IMR-90 (cell line): ENCODE data around the gene COL5A2. TPM values are rescaled to one million over a fixed set of nuclear protein-coding genes. Genes with fewer than 3 reads are reported as not detected.

Experiments
- ATAC-seq: fragments of 200-7000 bp; cut with Tn5 transposase; 2 replicates; pipeline ENCODE4 v1.9.1; 2020; ENCODE audit warnings: low read depth, mild to moderate bottlenecking, moderate library complexity
- BruUV-seq: library from RNA; stranded (reverse); fragments of 400-500 nt; replicated peaks from 2 replicates; lab custom pipeline; 2021; lab: Mats Ljungman, UMichigan
- CTCF ChIA-PET: fragments of 300-600 bp; formaldehyde crosslinking; extraction: SDS; loops from one replicate; lab custom pipeline; 2021; ENCODE audit warnings: antibody characterized with exemption; lab: Yijun Ruan, JAX
- POLR2A ChIA-PET: fragments of 300-600 bp; sonication (Branson Sonifier 250); formaldehyde crosslinking; loops from one replicate; lab custom pipeline; 2022; ENCODE audit warnings: antibody characterized with exemption; ENCODE audit not compliant: unreplicated experiment; lab: Charles Lee
- DNase-seq: peaks from one replicate; pipeline ENCODE4 v3.0.0; 2013
- H2AFZ ChIP-seq: replicated peaks from 2 replicates; pipeline ENCODE3; 2013; ENCODE audit warnings: low read length, mild to moderate bottlenecking; ENCODE audit not compliant: poor library complexity
- H2AK5ac ChIP-seq: 2 replicates; pipeline ENCODE4 v1.6.1; 2013; ENCODE audit warnings: low read depth, low read length, inconsistent platforms
- H2AK9ac ChIP-seq: replicated peaks from 2 replicates; pipeline ENCODE3; 2013; ENCODE audit warnings: mild to moderate bottlenecking, low read depth, low read length, moderate library complexity; ENCODE audit not compliant: poor library complexity
- H2BK120ac ChIP-seq: 2 replicates; pipeline ENCODE4 v1.6.1; 2013; ENCODE audit warnings: low read depth, low read length, inconsistent platforms
- H2BK15ac ChIP-seq: 3 replicates; pipeline ENCODE4 v1.6.1; 2013; ENCODE audit warnings: low read depth, low read length, inconsistent platforms
- H2BK20ac ChIP-seq: 2 replicates; pipeline ENCODE4 v1.6.1; 2013; ENCODE audit warnings: low read depth, mild to moderate bottlenecking, inconsistent platforms, low read length, moderate library complexity
- H2BK5ac ChIP-seq: 2 replicates; pipeline ENCODE4 v1.6.1; 2013; ENCODE audit warnings: mild to moderate bottlenecking, low read depth, low read length, inconsistent platforms; ENCODE audit not compliant: poor library complexity, severe bottlenecking
- H3K14ac ChIP-seq: replicated peaks from 2 replicates; pipeline ENCODE4 v1.6.1; 2013; ENCODE audit warnings: low read depth, low read length, inconsistent platforms
- H3K18ac ChIP-seq: 2 replicates; pipeline ENCODE4 v1.6.1; 2013; ENCODE audit warnings: low read depth, low read length, control low read depth
- H3K23ac ChIP-seq: 2 replicates; pipeline ENCODE4 v1.6.1; 2013; ENCODE audit warnings: low read depth, low read length, inconsistent platforms
- H3K27ac ChIP-seq: 2 replicates; pipeline ENCODE4 v1.5.1; 2013; ENCODE audit warnings: mild to moderate bottlenecking, control low read depth, low read length; ENCODE audit not compliant: insufficient read depth
- H3K27me3 ChIP-seq: 2 replicates; pipeline ENCODE4 v1.6.1; 2013; ENCODE audit warnings: low read length; ENCODE audit not compliant: control insufficient read depth, insufficient read depth
- H3K36me3 ChIP-seq: 2 replicates; pipeline ENCODE4 v1.6.1; 2013; ENCODE audit warnings: low read length, mixed read lengths; ENCODE audit not compliant: control insufficient read depth, insufficient read depth
- H3K4ac ChIP-seq: 2 replicates; pipeline ENCODE4 v1.6.1; 2013; ENCODE audit warnings: low read depth, low read length, inconsistent platforms
- H3K4me1 ChIP-seq: 2 replicates; pipeline ENCODE4 v1.6.1; 2013; ENCODE audit warnings: low read length, mixed read lengths; ENCODE audit not compliant: control insufficient read depth, insufficient read depth
- H3K4me2 ChIP-seq: 2 replicates; pipeline ENCODE4 v1.6.1; 2013; ENCODE audit warnings: low read depth, mild to moderate bottlenecking, control low read depth, low read length, moderate library complexity
- H3K4me3 ChIP-seq: 2 replicates; pipeline ENCODE4 v1.5.1; 2013; ENCODE audit warnings: low read depth, mild to moderate bottlenecking, control low read depth, low read length, moderate library complexity; ENCODE audit not compliant: insufficient read depth
- H3K56ac ChIP-seq: 2 replicates; pipeline ENCODE4 v1.6.1; 2013; ENCODE audit warnings: low read length, inconsistent platforms; ENCODE audit not compliant: insufficient read depth; ENCODE audit errors: extremely low read depth
- H3K79me1 ChIP-seq, 2 experiments: 2 replicates each; pipeline ENCODE4 v1.6.1; 2013; ENCODE audit warnings: low read length in 2 of 2, inconsistent platforms in 1 of 2, low read depth in 1 of 2
- H3K9ac ChIP-seq: 2 replicates; pipeline ENCODE4 v1.6.1; 2013; ENCODE audit warnings: low read depth, low read length, control low read depth
- H3K9me1 ChIP-seq: 2 replicates; pipeline ENCODE4 v1.6.1; 2013; ENCODE audit warnings: low read length, inconsistent platforms; ENCODE audit not compliant: insufficient read depth
- H3K9me3 ChIP-seq: 2 replicates; pipeline ENCODE4 v1.6.1; 2013; ENCODE audit warnings: low read length; ENCODE audit not compliant: control insufficient read depth, insufficient read depth
- H4K20me1 ChIP-seq: 2 replicates; pipeline ENCODE4 v1.6.1; 2013; ENCODE audit warnings: low read length, inconsistent platforms; ENCODE audit not compliant: insufficient read depth
- H4K5ac ChIP-seq: 2 replicates; pipeline ENCODE4 v1.6.1; 2013; ENCODE audit warnings: mild to moderate bottlenecking, low read depth, low read length, control low read depth
- H4K8ac ChIP-seq, 2 experiments: 2 replicates each; pipeline ENCODE4 v1.6.1; 2013; ENCODE audit warnings: low read depth in 2 of 2, low read length in 2 of 2, control low read depth in 1 of 2, inconsistent platforms in 1 of 2
- H4K91ac ChIP-seq: 2 replicates; pipeline ENCODE4 v1.6.1; 2013; ENCODE audit warnings: low read depth, low read length, inconsistent platforms; ENCODE audit not compliant: insufficient read depth
- BHLHE40 ChIP-seq: fragments of 150-350 bp; IDR thresholded peaks from 2 replicates; pipeline ENCODE4 v1.6.1; 2016; ENCODE audit warnings: mild to moderate bottlenecking, low read depth, low read length
- CEBPB ChIP-seq: IDR thresholded peaks from 2 replicates; pipeline ENCODE4 v1.6.1; 2012; ENCODE audit warnings: low read depth, low read length, improper control_type of control experiment
- CHD1 ChIP-seq: IDR thresholded peaks from 2 replicates; pipeline ENCODE4 v1.6.1; 2012; ENCODE audit warnings: low read depth, low read length, improper control_type of control experiment
- FOS ChIP-seq: fragments of 150-350 bp; IDR thresholded peaks from 2 replicates; pipeline ENCODE4 v1.6.1; 2016; ENCODE audit warnings: low read depth, low read length
- MAZ ChIP-seq: IDR thresholded peaks from 2 replicates; pipeline ENCODE4 v1.6.1; 2012; ENCODE audit warnings: low read depth, mild to moderate bottlenecking, low read length, improper control_type of control experiment, moderate library complexity, borderline replicate concordance
- MXI1 ChIP-seq: IDR thresholded peaks from 2 replicates; pipeline ENCODE4 v1.6.1; 2012; ENCODE audit warnings: low read depth, mild to moderate bottlenecking, low read length, moderate library complexity, borderline replicate concordance
- NFE2L2 ChIP-seq: fragments of 150-350 bp; IDR thresholded peaks from 2 replicates; pipeline ENCODE4 v1.6.1; 2016; ENCODE audit warnings: low read depth, mild to moderate bottlenecking, low read length
- RAD21 ChIP-seq: IDR thresholded peaks from 2 replicates; pipeline ENCODE4 v1.6.1; 2012; ENCODE audit warnings: low read length, improper control_type of control experiment
- RCOR1 ChIP-seq: IDR thresholded peaks from 2 replicates; pipeline ENCODE4 v1.6.1; 2012; ENCODE audit warnings: mild to moderate bottlenecking, low read length, improper control_type of control experiment; ENCODE audit not compliant: insufficient replicate concordance
- RFX5 ChIP-seq: IDR thresholded peaks from 2 replicates; pipeline ENCODE4 v1.8.0; 2012; ENCODE audit warnings: low read depth, mild to moderate bottlenecking, low read length, moderate library complexity
- SMC3 ChIP-seq: fragments of 150-350 bp; IDR thresholded peaks from 2 replicates; pipeline ENCODE4 v1.6.1; 2016; ENCODE audit warnings: low read depth, mild to moderate bottlenecking, antibody characterized with exemption, low read length, moderate library complexity
- WGBS, 2 experiments: methylation state at CpG; one replicate each; pipeline versions ENCODE4 v1.1.5 to v1.1.7; 2013; ENCODE audit warnings: missing lambda C conversion rate in 2 of 2; ENCODE audit not compliant: insufficient read length in 1 of 2; ENCODE audit errors: extremely low coverage in 2 of 2; 5-methylcytosine and 5-hydroxymethylcytosine counted together
- dilution Hi-C: fragments of 300-500 bp; cut with HindIII; formaldehyde crosslinking; loops from one replicate; pipeline ENCODE4 v1.14.3; 2018; ENCODE audit warnings: low sequenced_read_pairs; ENCODE audit not compliant: unreplicated experiment
- in situ Hi-C: fragments of 300-500 bp; cut with MboI; formaldehyde crosslinking; loops from 3 replicates; pipeline ENCODE4 v1.14.3; 2019; ENCODE audit warnings: low sequenced_read_pairs, inconsistent platforms, mixed read lengths
- intact Hi-C: fragments of 100-400 bp; cut with micrococcal nuclease; formaldehyde crosslinking; loops from 2 replicates; pipeline ENCODE4 v1.10.0; 2022
- polyA plus RNA-seq, 3 experiments: library from polyadenylated mRNA; depleted of rRNA; stranded (reverse); fragments of >200 nt; gene quantifications; 2 replicates each; pipeline ENCODE4 v1.2.3, GENCODE V29; 2012; ENCODE audit warnings: low replicate concordance in 1 of 3
- total RNA-seq: library from RNA; depleted of rRNA; stranded (reverse); fragments of >200 nt; gene quantifications from 2 replicates; pipeline ENCODE4 v1.2.3, GENCODE V29; 2012
- TF ChIP-seq, protein P1 (sequence below): conservative IDR thresholded peaks from 2 replicates; pipeline ENCODE4 v1.5.1; 2012; ENCODE audit warnings: mild to moderate bottlenecking, low read depth, low read length, improper control_type of control experiment
- TF ChIP-seq, protein P2 (sequence below): fragments of 150-350 bp; IDR thresholded peaks from 2 replicates; pipeline ENCODE4 v1.6.1; 2017; ENCODE audit warnings: mild to moderate bottlenecking, antibody characterized with exemption, low read length, low read depth

COL5A2 gene
- total and polyA plus RNA-seq, 2 of the 4 experiments (the other 2 are of a cell fraction) = 181 to 257 TPM

DNA sequence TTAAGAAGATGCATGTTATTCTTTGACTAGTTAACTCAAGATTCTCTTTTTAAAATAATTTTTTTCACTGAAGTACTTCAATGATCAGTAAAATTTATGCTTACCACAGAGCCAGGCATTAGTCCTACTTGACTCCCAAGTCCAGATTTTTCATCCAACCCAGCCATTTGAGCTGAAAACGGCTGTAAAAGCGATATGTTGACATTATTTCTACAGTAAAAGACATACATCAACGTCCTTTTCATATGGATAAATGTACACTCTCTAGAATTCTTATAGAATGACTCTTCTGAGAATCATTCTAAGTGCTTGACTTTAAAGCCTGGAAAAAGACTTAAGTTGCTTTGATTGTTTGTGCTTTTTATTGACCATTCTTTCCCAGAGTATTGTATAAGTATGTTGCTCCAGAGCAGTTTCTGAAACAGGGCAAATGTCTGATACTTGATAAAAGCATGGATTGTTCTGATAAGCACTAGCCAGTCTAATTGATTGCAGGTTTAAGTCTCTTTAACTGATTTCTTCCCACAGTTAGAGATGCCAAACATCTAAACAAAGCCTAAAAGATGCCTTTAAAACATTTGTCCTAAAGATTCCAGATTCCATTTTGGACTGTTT, 90.9 kb downstream of the COL5A2 start:
- H4K20me1 ChIP-seq = no peaks in the 10 kb centered on the region
- peaks cover 23 to 46% of the 10 kb centered on the region in 2 experiments for H3K79me1 ChIP-seq
- H2AK9ac ChIP-seq = no peak overlapping the region
- no peak overlapping the region for H2AFZ ChIP-seq
- intact Hi-C loops = no loop called here
- in situ Hi-C loops = no loop called here
- peak overlapping the region; percentile 74; the same call in 1 of the 2 replicates for H3K56ac ChIP-seq
- H2BK20ac ChIP-seq = peak overlapping the region; percentile 85; the same call in 1 of the 2 replicates
- peak overlapping the region; percentile 48; the same call in 1 of the 2 replicates for H4K91ac ChIP-seq
- H3K18ac ChIP-seq = peak overlapping the region; percentile 66
- no peak overlapping the region for H3K4me3 ChIP-seq
- dilution Hi-C loops = no loop called here
- peak overlapping the region; percentile 78 for H2BK120ac ChIP-seq
- peak overlapping the region in 1 of 2 experiments; percentile 56 for H4K8ac ChIP-seq
- H3K4me2 ChIP-seq = no peak overlapping the region; the same call in 1 of the 2 replicates
- ATAC-seq (peak; percentile 4; the same call in 1 of the 2 replicates), DNase-seq (peak; percentile 74)
- H3K14ac ChIP-seq = 0 out of 2 replicates have a peak overlapping the region, but pooled peaks have one; percentile 31
- H3K23ac ChIP-seq = peak overlapping the region; percentile 73; the same call in 1 of the 2 replicates
- peaks cover 41% of the 10 kb centered on the region for H3K36me3 ChIP-seq
- H3K27ac ChIP-seq = peak overlapping the region; percentile 25
- H3K27me3 ChIP-seq = no peaks in the 10 kb centered on the region
- POLR2A ChIA-PET = no interaction called here
- BruUV-seq = no TSS peak
- 0 out of 2 replicates have a peak overlapping the region, but pooled peaks have one; percentile 1 for H4K5ac ChIP-seq
- TF ChIP-seq BHLHE40 (no peak), NFE2L2 (no peak), RAD21 (no peak), CHD1 (no peak), RCOR1 (no peak), FOS (no peak), MXI1 (no peak), MAZ (no peak), SMC3 (no peak), CEBPB (no peak), RFX5 (no peak)
- TF ChIP-seq, protein P1, sequence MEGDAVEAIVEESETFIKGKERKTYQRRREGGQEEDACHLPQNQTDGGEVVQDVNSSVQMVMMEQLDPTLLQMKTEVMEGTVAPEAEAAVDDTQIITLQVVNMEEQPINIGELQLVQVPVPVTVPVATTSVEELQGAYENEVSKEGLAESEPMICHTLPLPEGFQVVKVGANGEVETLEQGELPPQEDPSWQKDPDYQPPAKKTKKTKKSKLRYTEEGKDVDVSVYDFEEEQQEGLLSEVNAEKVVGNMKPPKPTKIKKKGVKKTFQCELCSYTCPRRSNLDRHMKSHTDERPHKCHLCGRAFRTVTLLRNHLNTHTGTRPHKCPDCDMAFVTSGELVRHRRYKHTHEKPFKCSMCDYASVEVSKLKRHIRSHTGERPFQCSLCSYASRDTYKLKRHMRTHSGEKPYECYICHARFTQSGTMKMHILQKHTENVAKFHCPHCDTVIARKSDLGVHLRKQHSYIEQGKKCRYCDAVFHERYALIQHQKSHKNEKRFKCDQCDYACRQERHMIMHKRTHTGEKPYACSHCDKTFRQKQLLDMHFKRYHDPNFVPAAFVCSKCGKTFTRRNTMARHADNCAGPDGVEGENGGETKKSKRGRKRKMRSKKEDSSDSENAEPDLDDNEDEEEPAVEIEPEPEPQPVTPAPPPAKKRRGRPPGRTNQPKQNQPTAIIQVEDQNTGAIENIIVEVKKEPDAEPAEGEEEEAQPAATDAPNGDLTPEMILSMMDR = no peak
- TF ChIP-seq, protein P2, sequence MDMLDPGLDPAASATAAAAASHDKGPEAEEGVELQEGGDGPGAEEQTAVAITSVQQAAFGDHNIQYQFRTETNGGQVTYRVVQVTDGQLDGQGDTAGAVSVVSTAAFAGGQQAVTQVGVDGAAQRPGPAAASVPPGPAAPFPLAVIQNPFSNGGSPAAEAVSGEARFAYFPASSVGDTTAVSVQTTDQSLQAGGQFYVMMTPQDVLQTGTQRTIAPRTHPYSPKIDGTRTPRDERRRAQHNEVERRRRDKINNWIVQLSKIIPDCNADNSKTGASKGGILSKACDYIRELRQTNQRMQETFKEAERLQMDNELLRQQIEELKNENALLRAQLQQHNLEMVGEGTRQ = no peak
- H3K9ac ChIP-seq = no peak overlapping the region
- no CpG with 5 or more reads among the region's 3 CpGs for WGBS, 2 experiments
- H3K9me3 ChIP-seq = no peaks in the 10 kb centered on the region
- H2BK15ac ChIP-seq = no peak overlapping the region
- CTCF ChIA-PET = no interaction called here
- peak overlapping the region; percentile 95 for H2BK5ac ChIP-seq
- peaks cover 12% of the 10 kb centered on the region for H3K4me1 ChIP-seq
- peak overlapping the region; percentile 45; the same call in 1 of the 2 replicates for H3K4ac ChIP-seq
- H3K9me1 ChIP-seq = peaks cover 3% of the 10 kb centered on the region; the same call in 1 of the 2 replicates
- no peak overlapping the region for H2AK5ac ChIP-seq
